Left forelimb (tissue), 1 donor: Measurements from ENCODE around the gene CCDC34.

Experiments used
- DNase-seq: peaks from one replicate; pipeline ENCODE4 v3.0.0-alpha.2; 2018; ENCODE audit warnings: low spot score

The CCDC34 gene, protein sequence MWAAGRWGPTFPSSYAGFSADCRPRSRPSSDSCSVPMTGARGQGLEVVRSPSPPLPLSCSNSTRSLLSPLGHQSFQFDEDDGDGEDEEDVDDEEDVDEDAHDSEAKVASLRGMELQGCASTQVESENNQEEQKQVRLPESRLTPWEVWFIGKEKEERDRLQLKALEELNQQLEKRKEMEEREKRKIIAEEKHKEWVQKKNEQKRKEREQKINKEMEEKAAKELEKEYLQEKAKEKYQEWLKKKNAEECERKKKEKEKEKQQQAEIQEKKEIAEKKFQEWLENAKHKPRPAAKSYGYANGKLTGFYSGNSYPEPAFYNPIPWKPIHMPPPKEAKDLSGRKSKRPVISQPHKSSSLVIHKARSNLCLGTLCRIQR

DNA sequence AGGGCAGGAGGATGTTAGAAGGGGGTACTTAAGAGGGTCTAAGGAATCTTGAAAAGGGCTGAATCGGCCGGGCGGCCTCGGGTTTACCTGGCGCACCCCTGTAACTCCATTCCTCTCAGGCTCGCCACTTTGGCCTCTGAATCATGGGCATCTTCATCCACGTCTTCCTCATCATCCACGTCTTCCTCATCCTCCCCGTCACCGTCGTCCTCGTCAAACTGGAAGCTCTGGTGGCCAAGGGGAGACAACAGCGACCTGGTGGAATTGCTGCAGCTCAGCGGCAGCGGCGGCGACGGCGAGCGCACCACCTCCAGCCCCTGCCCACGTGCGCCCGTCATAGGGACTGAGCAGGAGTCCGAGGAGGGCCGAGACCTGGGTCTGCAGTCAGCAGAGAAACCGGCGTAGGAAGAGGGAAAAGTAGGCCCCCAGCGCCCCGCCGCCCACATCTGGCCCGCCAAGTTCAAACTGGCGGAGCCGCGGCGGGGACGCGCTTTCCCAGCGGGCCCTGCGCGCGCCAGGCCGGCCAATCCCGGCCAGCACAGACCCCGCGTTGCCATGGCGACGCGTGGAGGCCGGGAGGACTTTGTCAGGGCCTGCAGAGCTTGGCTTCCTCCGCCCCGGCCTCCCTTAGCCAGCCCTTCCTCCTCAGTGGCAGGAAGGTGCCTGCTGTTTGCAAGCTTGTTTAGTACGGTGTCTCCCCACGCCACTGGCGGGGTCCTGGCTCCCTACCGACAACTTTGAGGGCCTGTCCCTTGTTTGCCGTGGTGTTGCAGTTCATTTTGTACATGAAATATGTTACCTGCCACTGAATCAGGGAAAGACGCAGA lies at the start of gene CCDC34:
CCDC34 (minus strand) TSS at position 467 of the 827 bp plus-strand sequence; CDS start at position 446, 21 bp downstream.
- peak; percentile 93 for DNase-seq

- DNase-seq: no peak
These were observed 49.2 kb upstream of the CCDC34 start for GRCh38 chr11:27412192-27412691.

DNA sequence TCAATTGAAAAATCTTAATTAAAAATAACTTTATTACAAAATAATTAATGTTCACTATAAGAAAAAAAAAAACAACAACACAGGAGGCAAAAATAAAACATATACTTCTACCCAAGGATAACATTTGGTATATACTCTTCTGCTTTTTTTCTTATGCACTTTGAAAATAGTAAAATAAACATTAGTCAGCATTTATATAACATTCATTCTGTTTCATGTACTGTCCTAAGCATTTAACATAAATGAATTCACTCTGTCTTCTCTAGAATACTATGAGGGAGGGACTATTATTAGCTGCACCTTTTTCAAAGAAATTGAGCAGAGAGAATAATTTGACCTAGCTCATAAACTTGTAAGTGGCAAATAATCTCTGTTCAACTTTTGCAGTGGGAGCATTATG lies 48.3 kb upstream of the CCDC34 start:
- DNase-seq: no peak

GRCh38 chr11:27410272-27410671 lies 47.3 kb upstream of the CCDC34 start:
- DNase-seq: no peak

- DNase-seq: no peak
These were observed 46.7 kb upstream of the CCDC34 start for GRCh38 chr11:27409742-27410141.

DNA sequence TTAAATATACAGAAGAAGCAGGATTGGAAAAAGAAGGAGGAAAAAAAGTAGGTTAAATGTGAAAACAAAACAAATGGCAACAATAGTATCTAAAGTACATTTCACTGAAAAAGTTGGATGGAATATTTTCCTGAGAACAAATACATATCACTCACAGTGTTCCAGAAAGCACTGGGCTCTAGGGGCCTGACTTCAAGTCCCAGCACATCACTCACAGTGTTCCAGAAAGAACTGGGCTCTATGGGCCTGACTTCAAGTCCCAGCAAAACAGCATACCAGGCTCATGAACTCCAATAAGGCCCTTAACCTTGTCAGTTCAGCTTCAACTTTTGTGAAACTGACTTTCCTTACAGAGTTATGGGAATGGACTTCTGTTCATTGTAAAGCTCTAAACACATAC lies 46.0 kb upstream of the CCDC34 start:
- no peak for DNase-seq

DNA sequence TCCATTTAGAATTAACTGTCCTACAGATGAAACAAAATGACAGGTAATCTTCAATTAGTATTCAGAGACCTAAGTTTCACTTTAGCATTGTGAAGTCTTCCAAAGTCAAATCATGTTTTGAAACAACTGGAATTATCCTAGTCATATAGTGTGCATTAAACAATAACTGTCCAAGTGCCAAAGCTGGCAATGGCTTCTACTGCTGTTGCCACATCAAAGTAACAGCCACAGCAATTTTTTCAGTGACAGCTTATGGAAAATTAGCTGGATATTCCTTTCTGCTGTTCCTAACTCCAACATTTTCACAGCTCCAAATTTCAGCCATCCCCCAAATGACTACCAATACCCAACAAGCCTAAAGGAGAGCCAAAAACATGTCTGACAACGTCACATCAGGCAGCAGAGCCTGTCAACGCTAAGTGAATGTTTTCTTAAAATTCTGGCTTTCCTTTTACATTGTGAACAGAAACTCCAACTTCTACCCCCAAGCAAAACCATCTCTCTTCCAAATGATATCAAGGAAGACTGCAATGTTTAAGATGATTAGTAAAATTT lies 45.3 kb upstream of the CCDC34 start:
- no peak for DNase-seq

DNA sequence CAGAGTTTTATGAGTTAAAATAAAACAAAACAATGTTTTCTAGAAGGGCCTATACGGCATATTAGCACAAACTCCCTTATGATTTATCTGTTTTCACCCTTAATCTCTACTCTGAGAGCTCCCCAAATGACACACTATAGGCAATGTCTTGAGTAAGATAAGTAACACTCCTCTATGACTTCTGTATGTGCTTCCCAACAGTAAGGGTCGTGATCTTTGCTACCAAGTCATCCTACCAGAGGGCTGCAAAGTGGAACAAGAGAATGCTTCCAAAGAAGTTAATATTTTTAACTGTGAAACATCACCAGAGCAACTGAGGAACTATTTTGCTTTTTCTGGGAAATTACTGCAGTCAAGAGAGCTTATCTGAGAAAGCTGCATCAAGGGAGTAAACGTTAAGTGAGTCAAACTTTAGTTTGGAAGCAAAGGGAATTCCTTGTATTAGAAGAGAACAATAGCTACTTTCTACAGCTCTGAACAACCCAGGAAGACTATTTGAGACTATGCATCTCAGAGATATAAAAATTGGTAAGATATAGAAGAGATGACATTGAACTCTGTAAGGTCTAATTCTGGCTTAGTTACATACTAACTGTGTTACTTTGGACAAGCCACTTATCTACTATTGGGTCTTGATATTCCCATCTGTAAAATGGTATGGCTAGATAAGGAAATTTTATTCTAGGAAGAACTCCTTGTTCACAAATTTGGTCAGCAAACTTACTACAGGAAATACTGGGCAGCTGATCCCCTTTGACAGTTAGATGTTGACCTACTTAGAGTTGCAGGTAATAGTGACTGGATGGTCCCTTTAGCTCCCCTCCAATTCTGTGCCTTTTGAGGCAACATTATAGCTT lies 43.7 kb upstream of the CCDC34 start:
- DNase-seq: no peak

DNA sequence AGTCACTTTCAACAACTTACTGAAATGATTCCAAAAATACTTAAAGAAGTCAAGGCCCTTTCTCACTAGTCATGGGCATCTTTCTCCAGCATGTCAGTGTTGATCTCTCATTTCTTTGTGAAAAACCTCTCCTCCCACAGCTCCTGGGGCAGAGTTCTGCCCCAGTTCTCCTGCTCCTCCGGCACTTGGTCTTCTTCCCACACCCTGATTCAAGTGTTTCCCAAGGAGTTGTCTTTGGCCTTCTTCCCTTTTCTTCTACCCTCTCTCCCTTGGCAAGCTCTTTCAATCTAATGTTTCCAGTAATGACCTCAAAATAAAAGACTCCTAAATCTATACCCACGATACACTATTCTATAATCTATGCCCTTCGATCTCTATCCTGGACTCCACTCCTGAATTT lies 42.1 kb upstream of the CCDC34 start:
- DNase-seq: no peak

DNA sequence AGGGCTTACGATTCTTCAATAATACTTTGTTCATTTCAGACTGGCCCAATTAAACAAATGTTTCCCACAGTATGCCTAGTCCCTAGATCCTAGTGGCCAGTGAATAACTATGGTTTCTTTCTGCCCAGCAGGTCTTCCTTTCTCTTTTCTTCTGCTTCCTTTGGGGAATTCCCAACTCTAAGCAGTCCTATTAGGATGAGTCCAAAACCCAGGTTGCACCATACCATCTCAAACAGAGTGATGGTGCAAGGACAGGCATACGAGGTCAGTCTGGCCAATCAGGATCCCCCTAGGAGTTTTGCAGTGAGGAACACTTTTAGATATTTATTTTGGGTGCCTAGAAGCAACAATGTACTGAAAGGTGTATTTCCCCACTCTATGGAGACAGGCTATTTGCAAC lies 41.4 kb upstream of the CCDC34 start:
- DNase-seq: no peak

DNA sequence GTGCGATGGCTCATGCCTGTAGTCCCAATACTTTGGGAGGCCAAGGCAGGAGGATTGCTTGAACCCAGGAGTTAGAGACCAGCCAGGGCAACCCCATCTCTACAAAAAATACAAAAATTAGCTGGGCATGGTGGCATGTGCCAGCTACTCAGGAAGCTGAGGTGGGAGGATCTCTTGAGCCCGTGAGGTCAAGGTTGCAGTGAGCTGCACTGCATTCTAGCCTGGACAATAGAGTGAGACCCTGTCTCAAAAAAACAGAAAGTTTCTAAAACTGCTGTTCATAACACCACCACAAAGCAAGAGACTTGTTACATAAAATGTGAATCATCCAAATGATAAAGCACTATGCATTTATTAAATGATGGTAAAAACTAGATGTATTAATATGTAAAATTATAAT lies 40.2 kb upstream of the CCDC34 start:
- DNase-seq: no peak

DNA sequence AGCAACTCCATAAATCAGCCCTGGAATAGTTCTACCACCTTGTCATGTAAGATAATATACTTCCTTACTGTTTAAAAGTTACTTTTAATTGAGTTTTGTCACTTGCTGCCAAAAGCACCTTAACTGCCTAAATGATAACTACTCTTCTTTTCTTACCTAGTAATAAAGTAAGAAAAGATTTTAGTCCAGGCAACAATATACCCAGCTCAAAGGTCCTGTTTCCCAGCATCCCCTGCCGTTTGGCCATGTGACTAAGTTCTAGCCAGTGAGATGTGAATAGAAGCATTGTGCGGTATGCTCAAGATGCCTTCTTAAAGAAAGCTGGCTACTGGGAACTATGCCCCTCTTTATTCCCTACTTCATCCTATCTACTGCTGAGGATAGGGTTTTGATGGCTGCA lies 39.4 kb upstream of the CCDC34 start:
- no peak for DNase-seq

GRCh38 chr11:27401833-27402316 lies 38.9 kb upstream of the CCDC34 start:
- no peak for DNase-seq

- DNase-seq: no peak
These were observed 38.3 kb upstream of the CCDC34 start for GRCh38 chr11:27401280-27401832.

GRCh38 chr11:27398400-27398770 lies 35.4 kb upstream of the CCDC34 start:
- no peak for DNase-seq

- DNase-seq: no peak
These were observed 34.8 kb upstream of the CCDC34 start for GRCh38 chr11:27397624-27398399.

DNA sequence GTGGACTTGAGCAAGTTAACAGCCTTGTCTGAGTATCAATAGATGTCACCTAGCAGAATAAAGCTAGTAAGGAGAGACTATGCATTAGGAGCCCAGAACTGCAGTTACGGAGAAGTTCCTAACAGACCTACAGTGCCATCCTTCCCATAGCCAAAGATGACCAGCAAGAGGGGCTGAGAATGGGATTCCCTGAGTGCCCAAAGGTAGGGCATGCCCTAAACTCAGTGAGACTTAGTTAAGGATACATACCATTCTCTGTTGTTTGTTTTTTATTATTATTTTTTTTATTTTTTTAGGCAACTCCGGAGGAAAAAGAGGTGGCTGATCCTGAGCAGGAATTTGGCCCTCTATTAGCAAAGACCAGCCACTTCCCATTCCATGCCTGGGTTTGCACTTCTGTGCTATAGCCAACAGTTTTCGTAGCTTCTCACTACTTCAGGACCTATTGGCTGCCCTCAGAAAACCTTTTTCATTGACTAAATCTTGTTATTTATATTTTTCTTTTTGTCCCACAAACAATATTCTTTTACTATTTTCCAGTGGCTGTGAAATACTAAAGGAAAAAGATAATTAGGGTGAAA lies 33.3 kb upstream of the CCDC34 start:
- DNase-seq: no peak

DNA sequence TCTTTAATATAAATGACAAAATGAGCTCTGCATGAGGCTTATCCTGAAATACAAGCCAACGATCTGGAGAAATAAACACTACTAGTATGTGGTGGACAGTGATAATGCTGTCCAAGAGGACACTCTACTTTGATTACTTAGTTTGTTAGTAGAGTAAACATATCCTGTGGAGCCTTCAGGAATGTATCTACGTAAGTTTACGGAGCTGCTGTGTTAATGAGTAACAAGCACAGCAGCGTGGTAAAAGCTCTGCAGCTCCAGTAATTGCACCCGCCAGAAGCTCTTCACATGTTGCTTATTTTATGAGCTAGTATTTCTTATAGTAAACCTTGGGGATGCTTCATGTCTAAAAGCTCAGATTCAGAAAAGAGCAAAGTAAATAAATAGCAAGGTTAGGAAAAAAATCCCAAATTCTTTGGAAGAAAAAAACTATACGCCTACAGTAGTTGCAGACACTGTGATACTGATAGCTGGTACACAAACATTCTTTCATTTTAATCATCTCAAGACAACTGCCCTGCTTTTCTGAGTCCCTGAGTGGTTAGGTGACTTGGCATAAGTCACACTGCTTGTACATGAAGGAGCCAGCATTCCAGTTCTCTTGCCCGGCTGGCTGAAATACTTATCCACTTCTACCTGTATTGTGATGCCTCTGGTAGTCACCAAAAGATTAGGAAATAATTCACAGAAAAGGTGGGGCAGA lies 32.7 kb upstream of the CCDC34 start:
- DNase-seq: no peak

DNA sequence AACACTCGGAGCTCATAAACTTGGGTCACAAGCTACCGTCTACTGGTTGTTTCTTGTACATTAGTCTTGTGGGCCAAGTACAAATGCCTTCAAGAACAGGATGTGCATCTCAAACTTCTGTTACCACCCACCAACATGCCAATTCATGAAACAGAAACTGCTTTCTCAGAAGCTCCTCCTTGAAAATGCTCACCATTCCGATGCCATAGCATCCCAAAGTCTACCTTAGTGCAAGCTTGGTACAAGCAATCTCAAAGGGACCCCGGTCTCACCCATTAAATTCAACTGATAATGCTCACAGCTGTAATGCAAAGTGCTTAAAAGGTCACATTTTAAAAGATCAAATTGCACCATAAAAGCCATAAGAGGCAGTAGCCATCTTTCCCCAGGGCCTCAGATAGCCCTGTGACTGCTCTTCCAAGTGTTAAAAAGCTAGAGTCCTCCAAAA lies 31.8 kb upstream of the CCDC34 start:
- no peak for DNase-seq
